Endothelial cell of umbilical vein (primary cell): ENCODE data around the gene HOXA13. TPM values are rescaled to one million over a fixed set of nuclear protein-coding genes. Genes with fewer than 3 reads are reported as not detected.

Experiments used
- BruUV-seq: library from RNA; stranded (reverse); fragments of 400-500 nt; replicated peaks from 2 replicates; lab custom pipeline; 2021; lab: Mats Ljungman, UMichigan
- CTCF ChIA-PET: fragments of 300-600, 350-600 bp; sonication (Branson Sonifier 250); formaldehyde crosslinking; loops from one replicate; lab custom pipeline; 2021; ENCODE audit warnings: antibody characterized with exemption, inconsistent platforms; lab: Charles Lee
- POLR2A ChIA-PET: fragments of 300-600, 350-600 bp; sonication (Branson Sonifier 250); formaldehyde crosslinking; loops from one replicate; lab custom pipeline; 2021; ENCODE audit warnings: antibody characterized with exemption, inconsistent platforms; lab: Charles Lee
- DNase-seq: peaks from one replicate; pipeline ENCODE4 v3.0.0-alpha.2; 2011; ENCODE audit warnings: low read depth, low spot score
- FAIRE-seq: peaks from 2 replicates; lab custom pipeline; 2011; peaks lifted over from hg19 to GRCh38; lab: Jason Lieb, UNC
- H2AFZ ChIP-seq: 2 replicates; pipeline ENCODE4 v1.6.0; 2012; ENCODE audit warnings: low read depth, low read length, control low read depth, inconsistent platforms
- H3K27ac ChIP-seq: 2 replicates; pipeline ENCODE4 v1.5.1; 2011; ENCODE audit warnings: low read depth, mild to moderate bottlenecking, control low read depth, low read length, moderate library complexity; ENCODE audit not compliant: insufficient read depth
- H3K27me3 ChIP-seq, 2 experiments: 2 replicates each; pipeline versions ENCODE4 v1.6.0 to v1.6.1; 2011; ENCODE audit warnings: low read length in 2 of 2, mixed read lengths in 1 of 2; ENCODE audit not compliant: control insufficient read depth in 2 of 2, insufficient read depth in 2 of 2
- H3K36me3 ChIP-seq, 2 experiments: 2 replicates in 1 of 2; 3 replicates in 1 of 2; pipeline ENCODE4 v1.5.1; 2011; ENCODE audit warnings: low read length in 2 of 2, mild to moderate bottlenecking in 1 of 2, moderate library complexity in 1 of 2; ENCODE audit not compliant: control insufficient read depth in 2 of 2, insufficient read depth in 2 of 2; ENCODE audit errors: extremely low read depth in 1 of 2
- H3K4me1 ChIP-seq: 3 replicates; pipeline ENCODE4 v1.5.1; 2011; ENCODE audit warnings: mild to moderate bottlenecking, low read length; ENCODE audit not compliant: control insufficient read depth, insufficient read depth; ENCODE audit errors: extremely low read depth
- H3K4me2 ChIP-seq: 2 replicates; pipeline ENCODE4 v1.6.1; 2011; ENCODE audit warnings: low read length, control low read depth, mixed read lengths; ENCODE audit not compliant: insufficient read depth
- H3K4me3 ChIP-seq, 3 experiments: fragments of 200-600 bp in 1 of 3; sonication (generic), shearing (Covaris generic) in 1 of 3; replicated peaks in 1 of 3; 2 replicates each; pipeline ENCODE4 v1.5.1; 2011 to 2016; ENCODE audit warnings: control low read depth in 3 of 3, low read length in 3 of 3, mild to moderate bottlenecking in 2 of 3, inconsistent platforms in 1 of 3, low read depth in 1 of 3, moderate library complexity in 1 of 3; ENCODE audit not compliant: insufficient read depth in 1 of 3
- H3K79me2 ChIP-seq: 2 replicates; pipeline ENCODE4 v1.6.0; 2012; ENCODE audit warnings: low read length, inconsistent platforms; ENCODE audit not compliant: control insufficient read depth, insufficient read depth
- H3K9ac ChIP-seq: replicated peaks from 2 replicates; pipeline ENCODE3; 2011; ENCODE audit warnings: low read length, control low read depth; ENCODE audit not compliant: insufficient read depth; ENCODE audit errors: extremely low read depth
- H3K9me1 ChIP-seq: replicated peaks from 3 replicates; pipeline ENCODE4 v1.6.0; 2011; ENCODE audit warnings: mild to moderate bottlenecking, low read length; ENCODE audit not compliant: control insufficient read depth, insufficient read depth; ENCODE audit errors: extremely low read depth
- H3K9me3 ChIP-seq: replicated peaks from 2 replicates; pipeline ENCODE4 v1.5.1; 2012; ENCODE audit warnings: low read length, inconsistent platforms; ENCODE audit not compliant: control insufficient read depth, insufficient read depth
- H4K20me1 ChIP-seq: replicated peaks from 2 replicates; pipeline ENCODE3; 2011; ENCODE audit warnings: mild to moderate bottlenecking, low read length; ENCODE audit not compliant: control insufficient read depth, insufficient read depth; ENCODE audit errors: extremely low read depth
- CTCF ChIP-seq, 2 donors: IDR thresholded peaks; 1 replicate in 1 of 2; 2 replicates in 1 of 2; pipeline ENCODE4 v1.5.1; 2011; ENCODE audit warnings: low read length in 2 of 2, mild to moderate bottlenecking in 2 of 2, moderate library complexity in 2 of 2, control low read depth in 1 of 2, inconsistent platforms in 1 of 2, low read depth in 1 of 2; ENCODE audit not compliant: insufficient read depth in 1 of 2; ENCODE audit errors: extremely low read depth in 1 of 2
- EZH2 ChIP-seq: IDR thresholded peaks from 2 replicates; pipeline ENCODE4 v1.6.1; 2012; ENCODE audit warnings: borderline replicate concordance, low read depth, mild to moderate bottlenecking, moderate library complexity, low read length, inconsistent platforms; ENCODE audit not compliant: severe bottlenecking
- FOS ChIP-seq: IDR thresholded peaks from 2 replicates; pipeline ENCODE4 v1.6.1; 2011; ENCODE audit warnings: mild to moderate bottlenecking, low read length, moderate library complexity, borderline replicate concordance; ENCODE audit not compliant: insufficient read depth
- GATA2 ChIP-seq: IDR thresholded peaks from 2 replicates; pipeline ENCODE4 v1.7.0; 2011; ENCODE audit warnings: low read depth, mild to moderate bottlenecking, moderate library complexity, mixed read lengths, low read length; ENCODE audit not compliant: insufficient read length, insufficient read depth
- JUN ChIP-seq: IDR thresholded peaks from 2 replicates; pipeline ENCODE4 v1.6.1; 2011; ENCODE audit warnings: borderline replicate concordance, low read depth; ENCODE audit not compliant: insufficient read length, insufficient read depth
- MAX ChIP-seq: IDR thresholded peaks from 2 replicates; pipeline ENCODE4 v1.6.1; 2011; ENCODE audit not compliant: insufficient read depth, insufficient read length
- MYC ChIP-seq: IDR thresholded peaks from one replicate; pipeline ENCODE4 v1.6.1; 2011; ENCODE audit warnings: mild to moderate bottlenecking, low read depth, low read length
- POLR2A ChIP-seq: IDR thresholded peaks from 2 replicates; pipeline ENCODE4 v1.6.1; 2012; ENCODE audit warnings: low read depth, mild to moderate bottlenecking, control low read depth, low read length
- POLR2AphosphoS5 ChIP-seq: IDR thresholded peaks from 2 replicates; pipeline ENCODE4 v1.6.1; 2012; ENCODE audit warnings: low read depth, mild to moderate bottlenecking, control low read depth, low read length, moderate library complexity; ENCODE audit not compliant: insufficient read depth
- dilution Hi-C: fragments of 300-500 bp; cut with MboI; formaldehyde crosslinking; loops from one replicate; pipeline ENCODE4 v1.15.0; 2019; ENCODE audit warnings: low sequenced_read_pairs; ENCODE audit not compliant: extremely low pct_ligation_motif_present
- intact Hi-C: fragments of 100-400 bp; cut with micrococcal nuclease; formaldehyde crosslinking; loops from one replicate; pipeline ENCODE4 v1.10.0; 2022
- polyA plus RNA-seq, 4 experiments: library from polyadenylated mRNA; depleted of rRNA in 3 of 4; stranded (reverse) in 3 of 4; unstranded in 1 of 4; fragments of >200 nt; gene quantifications; 2 replicates each; pipeline versions ENCODE4 v1.2.1 to v1.2.3, GENCODE V29; 2011 to 2012; ENCODE audit warnings: missing spikeins in 1 of 4
- total RNA-seq: library from RNA; stranded (reverse); gene quantifications from 2 replicates; pipeline ENCODE4 v1.2.3, GENCODE V29; 2021

HOXA13 gene
- total and polyA plus RNA-seq, 2 donors (not counting 3 experiments of a cell fraction or from before 2014, with no cell fraction given), result 0.22 TPM; not detected in 1

DNA sequence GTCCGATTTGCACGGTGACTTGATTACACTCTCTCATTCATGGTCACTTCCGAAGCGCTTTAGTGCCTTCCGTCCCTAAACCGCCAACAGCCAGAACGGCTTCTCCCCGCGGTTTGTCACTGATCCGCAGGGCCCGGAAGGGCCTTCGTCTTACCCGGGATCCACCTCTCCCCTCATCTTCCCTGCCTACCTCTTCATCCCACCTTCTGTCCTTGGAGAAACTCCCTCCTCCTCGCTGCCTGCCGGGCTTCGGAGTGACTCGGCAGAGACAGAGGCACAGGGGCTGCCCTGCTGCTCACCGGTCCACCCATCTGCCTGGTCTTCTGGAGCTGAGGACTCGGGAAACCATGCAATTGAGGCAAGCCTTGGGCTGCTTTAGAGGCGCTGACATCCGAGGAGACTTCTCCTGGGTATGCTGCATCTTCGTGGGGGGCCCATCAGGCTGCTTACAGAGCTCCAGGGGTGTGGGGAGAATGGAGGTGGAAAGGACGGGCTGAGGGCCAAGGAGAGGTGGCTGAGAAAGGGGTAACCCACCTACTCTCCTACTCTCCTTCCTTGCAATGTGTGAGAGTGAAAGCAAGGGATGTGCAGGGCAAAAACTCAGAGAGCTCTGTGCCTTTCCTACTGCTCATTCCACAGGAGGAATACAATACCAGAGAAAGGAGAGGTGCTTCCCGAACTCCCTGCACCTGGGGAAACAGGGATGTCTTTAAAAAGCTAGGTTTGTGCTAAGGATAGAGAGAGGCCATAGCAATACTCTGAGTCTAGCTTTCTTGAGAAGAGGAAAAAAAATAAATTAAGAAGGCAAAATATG lies 13.8 kb downstream of the HOXA13 start:
- Histone ChIP-seq H3K4me2 (peak overlapping the region; percentile 82), H3K9me1 (no peaks in the 10 kb centered on the region), H4K20me1 (no peaks in the 10 kb centered on the region), H3K9ac (peak overlapping the region; percentile 88), H3K27ac (peak overlapping the region; percentile 90), H3K4me3 (peak overlapping the region; percentile 48 to 84 (median 82)), H2AFZ (peak overlapping the region; percentile 26), H3K27me3 (no peaks in the 10 kb centered on the region), H3K79me2 (peaks cover 64% of the 10 kb centered on the region), H3K36me3 (no peaks in the 10 kb centered on the region), H3K9me3 (no peaks in the 10 kb centered on the region), H3K4me1 (peaks cover 68% of the 10 kb centered on the region)
- CTCF ChIA-PET, result interaction anchor here (1.0 to 6.0 kb wide), 15 partner anchors 7 to 908 kb away, joined by 3 to 49 read pairs (median 4); partner anchors contain the start of genes HOXA10, HOXA13 and HOXA7
- DNase-seq (peak; percentile 58), FAIRE-seq (no peak)
- TF ChIP-seq FOS (no peak), JUN (no peak), POLR2A (no peak), CTCF (IDR thresholded peaks at IDR 0.05; ENCODE audit: extremely low read depth in 1 of 2, insufficient read depth in 1 of 2, low read depth in 1 of 2, low read length in 2 of 2) (no peak), GATA2 (no peak), MAX (no peak), MYC (no peak), POLR2AphosphoS5 (no peak), EZH2 (no peak)
- intact Hi-C loops (loop anchor here (1.0 to 5.0 kb wide), 2 partner anchors 9 to 1329 kb away; no protein-coding TSS in a partner anchor), dilution Hi-C loops (no loop called here)
- no TSS peak for BruUV-seq
- POLR2A ChIA-PET, result interaction anchor here (2.0 kb wide), 2 partner anchors 17 to 20 kb away, joined by 5 to 6 read pairs; no protein-coding TSS in a partner anchor
